Right lobe of liver (tissue), 6 donors: ENCODE data around the gene CCND3. TPM values are rescaled to one million over a fixed set of nuclear protein-coding genes. Genes with fewer than 3 reads are reported as not detected.
A peak's percentile ranks its signal among the peaks of the same experiment; 100 is the strongest.

Experiments used
- ATAC-seq, 4 donors: fragments of 200-7000 bp; cut with Tn5 transposase; one replicate each; pipeline ENCODE4 v1.9.1; 2020; ENCODE audit warnings: mild to moderate bottlenecking in 4 of 4, moderate library complexity in 4 of 4
- DNase-seq, 3 donors: peaks; one replicate each; pipeline ENCODE4 v3.0.0-alpha.2; 2020
- H3K27ac ChIP-seq, 3 donors: fragments of 200-600 bp; one replicate each; pipeline ENCODE4 v1.8.0; 2022
- H3K27me3 ChIP-seq, 2 donors: fragments of 200-600 bp; one replicate each; pipeline ENCODE4 v1.8.0; 2022
- H3K36me3 ChIP-seq, 4 donors: fragments of 200-600 bp; sonication (generic) in 1 of 4; one replicate each; pipeline versions ENCODE4 v1.5.1 to v1.8.0; 2017 to 2022; ENCODE audit warnings: control low read depth in 1 of 4
- H3K4me1 ChIP-seq, 4 donors: fragments of 200-600 bp; sonication (generic) in 1 of 4; one replicate each; pipeline versions ENCODE4 v1.5.1 to v1.8.0; 2017 to 2022; ENCODE audit warnings: control low read depth in 1 of 4
- H3K4me3 ChIP-seq, 3 donors: fragments of 200-600 bp; one replicate each; pipeline ENCODE4 v1.8.0; 2022
- H3K9me3 ChIP-seq, 4 donors: fragments of 200-600 bp; sonication (generic) in 1 of 4; one replicate each; pipeline versions ENCODE4 v1.5.1 to v1.8.0; 2017 to 2022; ENCODE audit warnings: control low read depth in 1 of 4
- CTCF ChIP-seq, 4 donors: fragments of 200-600 bp in 3 of 4; fragments of 450-650 bp in 1 of 4; IDR thresholded peaks; one replicate each; pipeline versions ENCODE4 v1.5.1 to v1.8.0; 2016 to 2022; ENCODE audit warnings: antibody characterized with exemption in 4 of 4, mild to moderate bottlenecking in 2 of 4
- POLR2A ChIP-seq: fragments of 450-650 bp; IDR thresholded peaks from one replicate; pipeline ENCODE4 v1.6.1; 2017; ENCODE audit warnings: antibody characterized with exemption, mild to moderate bottlenecking
- WGBS: methylation state at CpG from one replicate; pipeline ENCODE4 v1.1.6; 2018; ENCODE audit warnings: low coverage, low lambda C conversion rate; ENCODE audit not compliant: insufficient coverage; ENCODE audit errors: missing lambda C conversion rate; 5-methylcytosine and 5-hydroxymethylcytosine counted together
- intact Hi-C, 2 donors: fragments of 100-400 bp; cut with DNase I; formaldehyde crosslinking; loops; one replicate each; pipeline versions ENCODE4 v1.11.2 to v1.14.1; 2022
- total RNA-seq, 6 experiments: library from RNA; depleted of rRNA in 2 of 6; stranded (reverse); fragments of >200 nt in 2 of 6; fragmentation: NEBNext Ultra II Directional in 3 of 6; extraction: Animal tissue kit (Norgen Biotek cat#: 25700) in 3 of 6; gene quantifications; one replicate each; pipeline versions ENCODE4 v1.1.0 to v1.2.4, GENCODE V29; 2016 to 2023
- donor health status: DM: no; HTN: yes; CAD: no.
- donor health status: DM: no; HTN: no; CAD: no.
- donor health status: DM: no; HTN: no; CAD: no.
- donor health status: DM: no; HTN: yes; CAD: no.
- donor health status: DM: no; HTN: yes; CAD: no.

Gene CCND3
- total RNA-seq, 6 experiments from 2014 or later: 11.3 to 51.9 (median 14.2) TPM

GRCh38 chr6:41975276-41975675 is 33.7 kb upstream of the CCND3 start:
- no peak for TF ChIP-seq POLR2A
- 77% methylated on average over 3 of the region's 4 CpGs for WGBS
- DNase-seq (peak in 1 of 3 donors; percentile 23), ATAC-seq (peak in 1 of 4 donors; percentile 33)
- Histone ChIP-seq H3K27me3 (no peaks in the 10 kb centered on the region), H3K4me3 (no peak overlapping the region), H3K36me3 (no peaks in the 10 kb centered on the region), H3K4me1 (no peaks in the 10 kb centered on the region), H3K9me3 (no peaks in the 10 kb centered on the region), H3K27ac (no peak overlapping the region)
- intact Hi-C loops: no loop called here

- no peak overlapping the region for H3K27ac ChIP-seq
- 83% methylated on average over 3 of the region's 5 CpGs for WGBS
- H3K4me1 ChIP-seq: no peaks in the 10 kb centered on the region
- no peak for ATAC-seq
- no peaks in the 10 kb centered on the region for H3K9me3 ChIP-seq
- no peaks in the 10 kb centered on the region for H3K36me3 ChIP-seq
- peak in 1 of 3 donors; percentile 17 for DNase-seq
- intact Hi-C loops: no loop called here
- H3K27me3 ChIP-seq: no peaks in the 10 kb centered on the region
- TF ChIP-seq CTCF (IDR thresholded peaks at IDR 0.05) (no peak), POLR2A (no peak)
- no peak overlapping the region for H3K4me3 ChIP-seq
Measured at GRCh38 chr6:41974281-41974825, 32.7 kb upstream of the CCND3 start.

GRCh38 chr6:41972826-41973225 is 31.2 kb upstream of the CCND3 start:
- TF ChIP-seq CTCF (IDR thresholded peaks at IDR 0.05): no peak
- TF ChIP-seq POLR2A: no peak
- H3K9me3 ChIP-seq: no peaks in the 10 kb centered on the region
- no peak overlapping the region for H3K27ac ChIP-seq
- H3K27me3 ChIP-seq: no peaks in the 10 kb centered on the region
- 64% methylated on average over 2 of the region's 2 CpGs for WGBS
- no peaks in the 10 kb centered on the region for H3K4me1 ChIP-seq
- intact Hi-C loops: no loop called here
- H3K36me3 ChIP-seq: no peaks in the 10 kb centered on the region
- no peak overlapping the region for H3K4me3 ChIP-seq
- DNase-seq: no peak
- no peak for ATAC-seq

- H3K27ac ChIP-seq: no peak overlapping the region
- H3K27me3 ChIP-seq: no peaks in the 10 kb centered on the region
- TF ChIP-seq CTCF (IDR thresholded peaks at IDR 0.05) (no peak), POLR2A (no peak)
- no peaks in the 10 kb centered on the region for H3K4me1 ChIP-seq
- ATAC-seq (peak; percentile 65 to 79 (median 74)), DNase-seq (peak in 2 of 3 donors; percentile 36 to 41)
- no peaks in the 10 kb centered on the region for H3K36me3 ChIP-seq
- no peaks in the 10 kb centered on the region for H3K9me3 ChIP-seq
- no peak overlapping the region for H3K4me3 ChIP-seq
- 21% methylated on average over 4 of the region's 4 CpGs for WGBS
- intact Hi-C loops: no loop called here
Measured at GRCh38 chr6:41970436-41970846, 28.8 kb upstream of the CCND3 start.

GRCh38 chr6:41967312-41968287 is 26.0 kb upstream of the CCND3 start:
- intact Hi-C loops: no loop called here
- Histone ChIP-seq H3K27ac (no peak overlapping the region), H3K4me1 (no peaks in the 10 kb centered on the region), H3K9me3 (no peaks in the 10 kb centered on the region), H3K27me3 (no peaks in the 10 kb centered on the region), H3K36me3 (no peaks in the 10 kb centered on the region), H3K4me3 (no peak overlapping the region)
- ATAC-seq: no peak
- WGBS: 91% methylated on average over 5 of the region's 7 CpGs
- DNase-seq: no peak
- TF ChIP-seq CTCF (IDR thresholded peaks at IDR 0.05): no peak
